Fibroblast of gingiva (primary cell): ENCODE data around the gene CD48.
"Not testable (repeated sequence)": the region's sequence is repeated elsewhere in the genome, so short reads cannot be mapped to it uniquely, and the experiment has no call there.

Experiments
- DNase-seq: peaks from one replicate; pipeline ENCODE4 v3.0.0-alpha.2; 2011; ENCODE audit warnings: low read depth

CD48 gene

GRCh38 chr1:160713161-160713560 is 1.5 kb upstream of the CD48 start:
- no peak for DNase-seq

GRCh38 chr1:160712525-160713080 is 981 bp upstream of the CD48 start:
- not testable (repeated sequence) for DNase-seq

- no peak for DNase-seq
Measured at GRCh38 chr1:160711276-160711601, 383 bp downstream of the CD48 start.

GRCh38 chr1:160710517-160711252 is 937 bp downstream of the CD48 start:
- DNase-seq, result no peak

GRCh38 chr1:160709715-160710114 is 1.9 kb downstream of the CD48 start:
- DNase-seq, result no peak

GRCh38 chr1:160708801-160709200 is 2.8 kb downstream of the CD48 start:
- DNase-seq, result no peak

- DNase-seq, result no peak
Measured at GRCh38 chr1:160708118-160708517, 3.5 kb downstream of the CD48 start.

GRCh38 chr1:160707236-160708064 is 4.2 kb downstream of the CD48 start:
- DNase-seq, result no peak

GRCh38 chr1:160706526-160707235 is 4.9 kb downstream of the CD48 start:
- DNase-seq, result no peak

- no peak for DNase-seq
Measured at GRCh38 chr1:160705742-160706141, 5.9 kb downstream of the CD48 start.

GRCh38 chr1:160705212-160705621 is 6.4 kb downstream of the CD48 start:
- not testable (repeated sequence) for DNase-seq

GRCh38 chr1:160704250-160704649 is 7.4 kb downstream of the CD48 start:
- no peak for DNase-seq

- DNase-seq, result no peak
Measured at GRCh38 chr1:160702100-160702499, 9.5 kb downstream of the CD48 start.

- DNase-seq, result not testable (repeated sequence)
Measured at GRCh38 chr1:160692390-160692789, 19.2 kb downstream of the CD48 start.

- no peak for DNase-seq
Measured at GRCh38 chr1:160685266-160685665, 26.4 kb downstream of the CD48 start.

GRCh38 chr1:160682983-160683865 is 28.4 kb downstream of the CD48 start:
- no peak for DNase-seq

GRCh38 chr1:160681891-160682140 is 29.8 kb downstream of the CD48 start:
- DNase-seq, result no peak

GRCh38 chr1:160681066-160681890 is 30.3 kb downstream of the CD48 start:
- DNase-seq, result no peak

GRCh38 chr1:160680399-160680798 is 31.2 kb downstream of the CD48 start:
- DNase-seq, result no peak

GRCh38 chr1:160679893-160680292 is 31.7 kb downstream of the CD48 start:
- DNase-seq, result no peak
